ENCODE measurements around the gene PLCL1.

DNA sequence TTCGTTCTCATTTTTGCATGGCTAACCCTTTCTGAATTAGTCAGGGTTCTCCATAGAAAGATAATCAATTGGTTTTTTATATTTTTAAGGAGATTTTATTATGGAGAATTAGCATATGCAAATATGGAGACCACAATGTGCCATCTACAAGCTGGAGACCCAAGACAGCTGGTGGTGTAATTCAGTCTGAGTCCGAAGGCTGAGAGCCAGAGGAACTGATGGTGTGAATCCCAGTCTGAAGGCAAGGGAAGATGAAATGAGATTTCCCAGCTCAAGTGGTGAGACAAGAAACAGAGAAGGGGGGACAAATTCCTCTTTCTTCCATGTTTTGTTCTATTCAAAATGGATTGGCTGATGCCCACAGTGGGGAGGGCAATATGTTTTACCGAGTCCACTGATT, 80.7 kb downstream of the PLCL1 start:
- TF ChIP-seq REST (IDR thresholded peaks at IDR 0.05; ENCODE audit: insufficient read depth in 1 of 2, low read depth in 2 of 2, low read length in 2 of 2), result no peak
- TF ChIP-seq POLR2AphosphoS5 (IDR thresholded peaks at IDR 0.05; ENCODE audit: low read depth, low read length), result no peak
- no peak for TF ChIP-seq SIN3A (IDR thresholded peaks at IDR 0.05; ENCODE audit: borderline replicate concordance, insufficient read depth, low read length)

All from PFSK-1 (cell line).